NCI-H1694 (cell line): ENCODE results near the gene LINC01488.

Source experiments
- DNase-seq: peaks from one replicate; lab custom pipeline; 2025; lab: John Stamatoyannopoulos, UW

Gene LINC01488

DNA sequence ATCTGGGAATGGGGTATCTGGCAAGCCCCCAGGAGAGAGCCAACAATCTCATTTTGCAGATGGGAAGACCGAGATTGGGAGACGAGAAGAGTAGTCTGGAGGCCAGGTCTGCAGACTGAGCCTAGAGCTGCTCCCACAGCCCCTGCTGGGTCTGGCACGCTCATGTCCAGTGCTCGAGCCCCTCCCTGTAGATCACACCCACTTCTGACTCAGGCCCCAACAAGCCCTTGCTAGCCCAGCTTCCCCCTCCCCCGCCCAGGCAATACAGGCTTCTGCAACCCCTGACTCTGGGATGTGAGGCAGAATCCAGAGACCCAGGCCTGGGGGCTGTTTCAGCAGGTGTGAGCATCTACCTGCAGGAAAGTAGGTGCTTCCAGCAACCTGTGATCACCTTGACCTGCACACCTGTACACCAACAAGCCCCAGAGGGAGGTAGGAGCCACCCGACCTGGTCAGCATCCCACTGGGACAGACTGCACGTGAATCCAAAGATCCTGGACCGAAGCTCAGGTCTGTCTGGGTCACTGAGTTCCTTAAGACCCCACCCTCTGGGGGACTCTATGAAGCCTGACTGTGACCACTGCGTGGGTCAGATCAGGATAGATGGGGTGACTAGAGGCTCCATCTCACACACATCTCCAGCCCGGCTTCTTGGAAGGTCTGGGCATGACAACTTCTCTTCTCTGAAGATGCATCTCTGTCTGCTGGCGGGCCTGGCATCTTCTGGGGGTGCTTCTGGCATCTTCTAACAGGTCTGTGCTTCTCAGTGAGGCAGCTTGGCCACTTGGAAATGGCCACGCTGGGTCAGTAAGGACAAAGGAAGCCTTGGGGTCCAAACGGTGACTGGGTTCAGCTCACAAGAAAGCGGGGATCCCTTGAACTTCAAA lies 29.3 kb downstream of the LINC01488 start:
- DNase-seq = no peak

DNA sequence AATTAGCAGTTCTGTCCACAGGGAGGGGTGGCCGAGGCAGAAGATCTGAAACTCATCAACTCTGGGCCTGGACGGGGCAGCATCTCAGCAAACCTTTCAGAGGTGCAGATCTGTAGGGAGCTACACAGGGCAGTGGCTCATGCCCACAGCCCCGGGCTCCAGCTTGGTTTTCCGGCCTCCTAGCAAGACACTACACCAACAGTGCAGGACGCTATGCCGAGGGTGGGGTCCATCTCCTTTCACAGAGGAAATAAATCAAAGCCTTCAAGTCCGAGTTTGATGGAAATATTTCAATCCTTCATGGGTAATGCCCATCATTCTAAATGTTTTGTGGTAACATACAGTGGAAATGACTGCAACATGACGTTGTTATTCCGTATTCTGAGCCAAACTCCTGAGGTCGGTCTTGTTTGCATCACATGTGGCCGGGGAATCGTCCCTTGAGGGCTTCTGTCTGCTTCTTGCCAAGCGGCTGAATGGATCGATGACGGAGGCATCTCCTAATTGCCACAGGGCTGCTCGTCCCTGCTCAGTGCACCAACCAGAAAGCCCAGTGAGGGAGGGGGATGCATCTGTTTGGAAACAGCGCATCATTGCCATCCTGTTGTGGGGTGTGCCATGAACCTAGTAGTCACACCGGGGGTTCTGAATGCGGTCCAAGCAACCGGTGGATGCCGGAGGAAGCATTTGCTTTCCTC lies 30.0 kb downstream of the LINC01488 start:
- DNase-seq = no peak

DNA sequence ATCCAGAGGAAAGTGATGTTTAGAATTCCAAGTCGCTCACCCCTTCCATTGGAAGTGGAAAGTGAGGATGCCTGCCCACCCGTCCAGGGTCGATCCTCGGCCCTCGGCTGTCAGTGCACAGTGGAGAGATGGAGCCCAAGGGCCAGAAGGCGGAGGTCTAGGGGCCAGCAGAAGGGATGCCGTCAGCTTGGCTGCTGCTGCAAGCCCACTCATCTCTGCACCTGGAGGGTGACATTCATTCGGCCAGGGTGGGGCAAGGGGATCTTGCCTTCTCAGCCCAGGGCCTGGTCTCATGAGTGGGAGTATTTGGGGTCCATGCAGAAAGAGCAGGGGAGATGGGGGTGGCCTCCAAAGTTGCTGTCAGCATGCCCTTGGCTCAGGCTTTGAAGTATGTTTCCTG lies 30.7 kb downstream of the LINC01488 start:
- DNase-seq = no peak

DNA sequence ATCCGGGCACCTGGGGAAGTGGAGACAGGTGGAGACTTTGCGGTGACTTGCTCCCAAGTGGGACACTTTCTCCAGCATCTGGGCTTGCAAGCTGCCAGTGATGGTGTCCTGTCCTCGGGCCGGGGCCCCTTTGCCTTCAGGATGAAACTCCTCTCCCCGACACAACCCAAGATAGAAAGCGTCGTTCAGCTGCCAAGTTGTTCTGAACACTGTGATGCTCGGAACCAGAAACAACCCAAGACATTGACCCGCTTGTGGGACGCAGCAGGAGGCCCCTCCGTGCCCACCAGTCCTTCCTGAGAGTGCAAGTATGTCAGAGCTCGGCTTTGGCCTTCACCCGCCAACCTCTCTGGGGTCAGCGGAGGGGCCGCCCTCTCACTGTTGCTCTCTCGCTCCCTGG lies 31.3 kb downstream of the LINC01488 start:
- DNase-seq = no peak

DNA sequence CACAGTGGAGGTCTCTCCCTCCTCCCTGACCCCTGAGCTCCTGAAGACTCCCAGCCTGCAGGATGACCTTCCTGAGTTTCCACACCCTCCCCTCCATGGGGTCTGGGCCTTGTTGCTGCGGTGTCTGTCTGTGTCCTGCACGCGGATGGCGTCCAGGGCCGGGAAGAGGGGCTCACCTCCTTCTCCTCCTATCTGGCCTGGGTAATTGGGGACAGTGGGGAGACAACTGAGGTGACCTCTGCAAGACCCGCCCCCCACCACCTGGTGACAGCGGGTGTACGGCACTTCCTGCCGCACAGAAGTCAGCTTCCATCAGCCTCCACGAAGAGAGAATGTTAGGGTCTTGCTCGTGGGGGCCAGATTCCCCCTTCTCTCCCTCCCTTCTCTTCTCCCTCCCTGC lies 31.7 kb downstream of the LINC01488 start:
- no peak for DNase-seq

DNA sequence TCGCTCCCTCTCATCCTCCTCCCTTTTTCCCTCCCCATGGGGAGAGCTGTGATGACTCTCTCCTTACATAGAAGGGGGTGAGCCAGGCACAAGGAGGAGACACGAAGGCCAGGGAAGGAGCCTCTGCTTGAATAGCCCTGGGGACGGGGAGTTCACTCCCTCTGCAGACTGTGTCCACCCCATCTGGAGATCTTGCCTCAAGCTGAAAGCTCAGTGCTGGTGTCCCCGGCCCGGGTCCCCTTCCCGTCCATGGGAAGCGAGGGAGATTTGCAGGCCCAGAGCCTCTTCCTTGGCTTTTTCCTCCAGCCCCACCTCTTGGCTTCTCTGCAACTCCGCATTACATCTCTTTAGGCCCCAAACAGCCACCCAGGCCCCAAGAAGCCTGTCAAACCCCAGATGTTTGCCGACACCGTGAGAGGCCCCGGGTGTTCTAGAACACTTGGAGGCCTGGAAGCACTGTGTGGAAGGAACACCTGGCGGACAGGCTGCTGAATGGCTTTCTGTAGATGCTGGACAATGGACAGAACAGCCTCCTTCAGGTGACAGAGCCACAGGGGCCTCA lies 32.3 kb downstream of the LINC01488 start:
- no peak for DNase-seq

DNA sequence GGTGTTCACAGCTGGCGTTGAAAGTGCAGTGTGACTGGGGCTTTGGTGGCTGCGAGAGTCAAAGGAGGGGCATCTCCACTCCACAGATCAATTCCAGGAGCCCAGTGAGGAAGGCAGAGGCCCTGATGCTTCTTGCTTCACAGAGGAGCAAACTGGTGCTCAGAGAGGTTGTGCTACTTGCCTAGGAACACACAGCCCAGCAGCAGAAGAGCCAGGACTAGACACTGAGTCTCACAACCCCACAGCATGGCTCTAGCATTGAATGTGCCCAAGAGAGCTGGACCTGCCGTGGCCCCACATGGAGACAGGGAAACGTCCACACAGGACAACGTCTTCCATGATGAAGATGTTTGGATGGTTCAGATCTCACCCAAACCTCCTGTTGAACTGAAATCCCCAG lies 33.3 kb downstream of the LINC01488 start:
- DNase-seq = no peak

DNA sequence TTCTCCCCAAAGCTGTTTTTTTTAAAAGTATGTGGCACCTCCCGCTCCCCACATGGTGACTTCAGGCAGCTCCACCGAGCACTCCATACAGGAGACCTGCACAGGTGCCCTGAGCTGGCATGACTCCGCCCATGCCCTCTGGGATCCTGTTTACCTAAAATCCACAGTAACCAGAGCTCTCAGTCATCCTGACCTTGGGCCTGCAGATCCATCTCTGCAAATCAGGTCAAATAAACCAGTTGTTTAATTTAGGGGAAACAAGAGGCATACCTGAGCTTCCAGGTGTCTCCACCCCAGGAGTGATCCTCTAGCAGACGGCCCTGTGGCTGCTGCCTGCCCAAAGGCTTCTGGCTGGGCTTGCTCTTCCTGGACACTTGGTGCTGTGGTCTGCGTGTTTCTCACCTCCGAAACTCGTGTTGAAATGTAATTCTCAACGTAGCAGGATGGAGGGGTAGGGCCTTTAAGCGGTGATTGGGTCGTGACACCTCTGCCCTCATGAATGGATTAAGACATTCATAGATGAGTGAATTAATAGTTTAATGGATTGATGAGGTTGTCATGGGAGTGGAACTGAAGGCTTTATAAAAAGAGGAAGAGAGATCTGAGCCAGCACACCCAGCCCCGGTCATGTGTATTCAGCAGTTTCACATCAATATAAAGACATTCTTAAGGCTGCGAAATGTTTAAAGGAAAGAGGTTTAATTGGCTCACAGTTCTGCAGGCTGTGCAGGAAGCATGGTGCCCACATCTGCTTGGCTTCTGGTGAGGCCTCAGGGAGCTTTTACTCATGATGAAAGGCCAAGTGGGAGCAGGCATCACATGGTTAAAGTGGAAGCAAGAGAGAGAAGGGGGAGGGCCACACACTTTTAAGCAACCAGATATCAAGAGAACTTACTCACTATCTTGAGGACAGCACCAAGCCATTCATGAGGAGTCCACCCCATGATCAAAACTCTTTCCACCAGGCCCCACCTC lies 34.1 kb downstream of the LINC01488 start:
- no peak for DNase-seq

DNA sequence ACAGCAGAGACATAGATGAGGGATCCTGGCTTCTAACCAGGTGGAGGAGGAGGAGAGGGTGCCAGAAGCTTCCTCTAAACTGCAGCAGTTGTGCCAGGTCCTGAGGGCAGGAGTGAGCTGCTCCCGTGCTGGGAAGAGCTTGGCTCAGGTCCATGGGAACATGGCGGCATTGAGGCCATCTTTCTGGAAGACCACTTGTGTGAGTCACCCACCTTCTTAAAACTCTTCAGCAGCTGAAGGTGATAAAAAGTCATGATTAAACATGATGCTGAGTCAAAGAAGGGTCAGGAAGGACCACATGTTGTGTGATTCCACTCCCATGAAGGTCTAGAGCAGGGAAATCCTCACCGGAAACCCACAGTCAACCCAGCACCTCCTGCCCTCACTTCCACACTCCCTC lies 35.1 kb downstream of the LINC01488 start:
- DNase-seq = no peak

DNA sequence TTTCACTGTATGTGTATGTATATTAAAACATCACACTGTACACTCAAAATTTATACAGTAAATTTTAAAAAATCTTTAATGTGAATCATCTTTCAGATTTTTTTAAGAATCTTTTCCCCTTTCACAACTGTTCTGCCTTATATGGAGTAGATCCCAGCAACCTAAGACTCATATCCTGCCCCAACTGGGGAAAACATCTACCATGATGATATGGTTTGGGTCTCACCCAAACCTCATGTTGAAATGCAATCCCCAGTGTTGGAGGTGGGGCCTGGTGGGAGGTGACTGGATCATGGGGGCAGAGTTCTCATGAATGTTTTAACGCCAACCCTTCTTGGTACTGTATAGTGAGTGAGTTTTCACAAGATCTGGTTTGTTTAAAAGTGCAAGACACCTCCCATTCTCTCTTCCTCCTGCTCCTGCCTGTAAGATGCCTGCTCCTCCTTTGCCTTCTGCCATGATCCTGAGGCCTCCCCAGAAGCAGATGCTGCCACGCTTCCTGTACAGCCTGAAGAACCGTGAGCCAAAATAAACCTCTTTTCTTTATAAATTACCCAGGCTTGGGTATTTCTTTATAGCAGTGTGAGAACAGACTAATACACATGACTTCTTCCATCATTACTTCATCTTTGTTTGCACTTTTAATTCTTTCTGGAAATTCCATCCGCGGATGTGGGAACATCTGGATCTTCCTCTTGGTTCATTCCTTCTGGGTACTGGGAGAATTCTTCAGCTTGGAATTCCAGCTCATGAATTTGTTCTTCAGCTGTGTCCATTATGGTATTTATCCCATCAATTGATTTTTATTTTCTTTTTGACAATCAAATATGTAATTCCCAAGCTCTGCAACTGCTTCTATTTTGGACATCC lies 36.9 kb downstream of the LINC01488 start:
- no peak for DNase-seq

DNA sequence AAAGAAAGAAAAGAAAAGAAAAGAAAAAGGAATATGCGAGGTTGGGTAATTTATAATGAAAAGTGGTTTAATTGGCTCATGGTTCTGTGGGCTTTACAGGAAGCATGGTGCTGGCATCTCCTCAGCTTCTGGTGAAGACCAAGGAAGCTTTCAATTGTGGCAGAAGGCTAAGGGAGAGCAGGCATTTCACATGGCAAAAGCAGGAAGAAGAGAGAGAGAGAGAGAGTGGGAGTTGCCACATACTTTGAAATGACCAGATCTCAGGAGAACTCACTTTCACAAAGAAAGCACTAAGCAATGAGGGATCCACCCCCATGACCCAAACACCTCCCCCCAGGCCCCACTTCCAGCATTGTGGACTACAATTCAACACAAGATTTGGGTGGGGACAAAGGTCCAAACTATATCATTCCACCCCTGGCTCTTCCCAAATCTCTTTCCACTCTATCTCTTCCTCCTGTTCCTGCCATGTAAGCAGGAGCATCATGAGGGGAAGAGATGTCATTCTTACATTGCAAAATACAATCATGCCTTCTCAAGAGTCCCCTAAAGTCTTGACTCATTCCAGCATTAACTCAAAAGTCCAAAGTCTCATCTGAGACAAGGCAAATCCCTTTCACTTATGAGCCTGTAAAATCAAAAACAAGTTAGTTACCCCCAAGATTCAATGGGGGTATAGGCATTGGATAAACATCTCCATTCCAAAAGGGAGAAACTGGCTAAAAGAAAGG lies 38.9 kb downstream of the LINC01488 start:
- no peak for DNase-seq

DNA sequence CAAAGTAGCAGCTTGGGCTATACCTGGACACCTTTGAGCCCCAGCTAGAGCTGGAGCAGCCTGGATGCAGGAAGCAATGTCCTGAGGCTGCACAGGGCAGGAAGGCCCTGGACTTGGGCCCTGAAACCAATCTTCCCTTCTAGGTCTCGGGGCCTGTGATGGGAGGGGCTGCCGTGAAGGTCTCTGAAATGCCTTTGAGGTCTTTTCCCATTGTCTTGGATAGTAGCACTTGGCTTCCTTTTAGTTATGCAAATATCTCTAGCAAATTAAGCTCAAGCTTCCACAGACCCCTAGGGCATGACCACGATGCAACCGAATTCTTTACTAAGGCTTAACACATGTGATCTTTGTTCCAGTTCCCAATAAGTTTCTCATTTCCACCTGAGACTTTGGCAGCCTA lies 40.0 kb downstream of the LINC01488 start:
- no peak for DNase-seq

DNA sequence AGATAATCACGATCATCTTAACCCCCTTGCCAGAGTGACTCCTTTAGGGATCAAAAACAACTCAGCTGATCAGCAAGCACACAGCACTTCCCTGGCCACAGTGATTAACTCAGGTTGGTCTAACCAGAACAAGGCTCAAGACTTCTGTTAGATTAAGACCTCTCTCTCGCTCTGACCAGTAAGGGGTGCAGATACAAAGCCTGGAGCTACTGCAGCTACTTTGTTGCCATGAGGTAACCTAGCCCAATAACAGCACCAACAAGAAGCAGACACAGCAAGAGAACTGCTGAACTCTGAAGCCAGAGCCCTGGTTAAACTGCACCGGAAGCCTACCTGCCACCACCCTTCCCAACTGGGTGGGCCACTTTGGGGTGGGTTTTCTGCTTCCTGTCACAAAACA lies 42.0 kb downstream of the LINC01488 start:
- DNase-seq = no peak

DNA sequence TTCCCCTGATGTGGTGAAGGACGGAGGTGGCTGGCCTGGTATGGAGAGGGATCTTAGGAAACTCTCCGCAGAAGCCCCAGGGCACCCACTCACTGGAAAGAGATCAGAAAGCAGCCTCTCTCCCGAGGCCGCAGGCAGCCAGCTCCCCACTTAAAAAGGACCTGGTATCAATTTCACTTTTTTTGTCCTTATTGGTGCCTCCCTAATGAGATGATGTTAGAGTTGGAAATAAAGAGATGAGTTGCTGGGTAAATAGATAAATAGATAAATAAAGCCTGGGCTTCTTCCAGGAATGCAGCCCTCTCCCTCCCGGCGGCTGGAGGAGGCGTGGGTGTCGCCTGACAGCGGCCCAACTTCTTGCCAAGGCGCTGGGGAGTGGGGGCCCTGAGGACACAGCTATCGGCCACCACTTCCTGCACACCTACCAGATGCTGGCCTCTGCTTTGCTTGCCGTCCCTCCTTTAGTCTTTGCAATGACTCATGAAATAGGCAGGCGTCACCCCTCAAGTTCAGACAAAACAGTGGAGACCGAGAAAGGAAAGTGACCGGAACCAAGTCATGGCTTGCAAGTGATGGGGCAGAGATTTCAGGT lies 42.9 kb downstream of the LINC01488 start:
- DNase-seq = no peak

DNA sequence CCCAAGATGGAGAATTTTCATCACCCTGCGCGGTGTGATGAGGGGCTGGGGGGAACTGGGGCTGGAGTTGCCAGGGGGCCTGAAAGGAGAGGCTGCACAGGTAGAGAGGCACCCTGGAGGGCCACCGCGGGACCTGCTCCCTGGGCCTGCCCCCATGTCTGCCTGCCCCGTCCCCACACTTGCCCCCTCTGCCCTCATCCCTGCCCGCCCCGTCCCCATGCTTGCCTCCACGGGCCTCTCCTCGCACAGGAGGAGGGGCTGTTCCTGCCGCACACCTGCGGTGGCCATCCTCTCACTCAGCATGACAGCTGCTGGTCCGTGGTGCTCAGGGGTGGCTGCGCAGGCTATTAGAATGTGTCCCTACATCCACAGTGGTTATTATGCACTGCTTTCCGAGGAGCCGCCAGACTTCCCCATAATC lies 43.5 kb downstream of the LINC01488 start:
- DNase-seq = no peak

DNA sequence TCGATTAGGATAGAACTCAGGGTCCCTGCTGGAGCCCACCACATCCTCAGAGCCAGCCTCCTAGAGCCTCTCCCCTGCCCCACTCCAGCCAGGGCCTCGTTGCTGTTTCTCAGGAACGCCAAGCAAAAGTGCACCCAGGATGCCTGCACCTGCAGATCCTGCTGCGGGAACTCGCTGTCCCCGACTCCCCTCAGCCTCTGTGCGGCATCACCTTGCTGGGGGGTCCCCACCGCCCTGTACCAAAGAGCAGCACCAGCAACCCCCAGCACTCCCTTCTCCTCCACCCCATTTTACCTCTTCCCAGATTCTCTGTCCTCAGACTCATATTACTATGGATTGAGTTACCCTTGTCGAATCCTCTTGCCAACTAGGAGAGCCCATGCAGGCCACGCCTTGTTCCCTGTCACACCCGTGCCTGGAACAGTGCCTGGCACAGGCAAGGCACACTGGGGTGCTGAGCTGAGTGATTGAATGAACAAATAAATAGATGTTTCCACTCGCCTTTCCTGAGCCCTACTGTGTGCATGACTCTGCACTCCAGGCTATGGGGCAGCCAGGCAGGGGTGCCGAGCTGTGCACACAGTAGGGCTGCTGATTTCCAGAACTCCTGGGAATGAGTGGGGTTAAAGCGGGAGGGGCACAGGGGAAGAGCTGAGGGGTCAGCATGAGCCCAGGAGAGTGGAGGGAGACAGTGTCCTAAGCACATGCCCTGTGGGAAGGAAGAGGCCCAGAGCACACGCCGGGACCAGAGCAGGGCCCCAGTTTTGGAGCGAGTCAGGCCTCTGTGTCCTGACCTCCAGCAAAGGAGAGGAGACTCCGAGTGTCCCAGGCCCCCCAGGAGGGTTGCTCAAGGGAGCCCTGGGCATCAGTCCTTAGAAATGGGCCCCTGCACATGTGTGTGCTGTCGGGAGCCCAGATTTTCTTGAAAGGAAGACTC lies 44.3 kb downstream of the LINC01488 start:
- no peak for DNase-seq

DNA sequence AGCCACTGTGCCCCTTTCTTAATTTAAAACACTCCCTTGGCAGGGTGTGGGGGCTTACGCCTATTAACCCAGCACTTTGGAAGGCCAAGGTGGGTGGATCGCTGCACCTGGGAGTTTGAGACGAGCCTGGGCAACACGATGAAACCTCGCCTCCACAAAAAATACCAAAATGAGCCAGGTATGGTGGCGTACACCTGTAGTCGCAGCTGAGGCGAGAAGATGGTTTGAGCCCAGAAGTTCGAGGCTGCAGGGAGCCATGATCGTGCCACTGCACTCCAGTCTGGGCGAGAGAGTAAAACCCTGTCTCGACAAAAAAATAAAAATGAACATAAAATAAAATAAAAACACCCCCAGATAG lies 45.0 kb downstream of the LINC01488 start:
- no peak for DNase-seq

DNA sequence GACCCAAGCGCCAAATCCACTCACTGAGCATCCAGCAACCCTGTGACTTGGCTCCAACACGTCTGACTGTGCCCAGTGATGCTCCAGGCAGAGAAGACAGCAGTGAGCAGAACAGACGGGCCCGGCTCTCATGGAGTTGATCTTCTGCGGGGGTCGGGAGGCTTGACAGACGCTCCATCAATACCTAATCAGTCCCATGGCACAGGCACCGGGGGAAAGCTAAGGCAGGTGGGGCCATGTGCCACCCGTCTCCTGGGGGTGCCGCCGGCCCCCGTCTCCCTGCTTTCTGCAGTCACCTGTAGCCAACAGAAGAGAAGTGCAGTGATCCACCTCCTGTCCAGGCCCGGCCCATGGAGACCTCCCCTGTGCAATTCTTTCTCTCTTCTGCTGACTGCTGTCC lies 47.5 kb downstream of the LINC01488 start:
- no peak for DNase-seq
